ENCODE measurements around the gene PAQR8.

Gene PAQR8

DNA sequence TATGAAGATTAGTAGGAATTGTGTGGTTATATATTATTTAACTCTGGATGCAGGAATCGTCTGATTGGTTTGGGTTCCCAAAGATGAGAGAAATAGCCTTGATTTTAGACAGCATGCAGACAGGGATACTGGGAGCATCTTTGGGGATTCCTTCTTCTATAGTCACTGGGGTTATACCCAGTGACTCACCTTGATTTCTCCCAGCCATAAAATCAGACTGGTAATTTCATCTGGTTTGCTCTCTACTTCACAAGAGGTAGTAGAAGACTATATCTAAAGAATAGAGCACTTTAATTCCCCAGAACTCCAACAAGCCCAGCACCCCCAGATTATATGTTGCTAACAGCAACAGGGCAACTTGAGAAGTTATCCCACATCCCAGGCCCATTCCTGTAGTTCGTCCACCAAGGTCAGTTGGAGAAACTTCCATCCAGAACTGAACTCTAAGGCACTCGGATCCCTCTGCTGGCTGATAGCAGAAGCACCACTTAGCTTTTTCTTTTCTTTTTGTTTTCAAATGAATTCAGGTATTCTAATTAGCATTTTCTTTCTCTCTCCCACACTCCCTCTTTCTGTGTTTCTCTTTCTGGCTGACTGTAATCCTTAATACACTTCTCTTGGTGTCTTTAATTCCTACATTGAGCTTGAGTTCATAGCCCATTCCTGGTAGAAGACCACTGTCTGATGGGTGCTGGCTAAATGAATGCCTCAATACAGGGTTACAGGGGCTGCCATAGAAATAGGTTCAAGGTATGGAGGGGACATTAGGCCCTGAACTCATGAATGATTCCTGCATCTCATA lies 37.8 kb downstream of the PAQR8 start:
- Mint-ChIP-seq H3K9me3 (no peaks in the 10 kb centered on the region), H3K27ac (peak overlapping the region; percentile 75), H3K4me1 (peaks cover 31% of the 10 kb centered on the region), H3K4me3 (no peak overlapping the region), H3K27me3 (ENCODE audit: low read depth, poor library complexity) (no peaks in the 10 kb centered on the region), H3K36me3 (ENCODE audit: low read depth) (peaks cover 17% of the 10 kb centered on the region)
- peak; percentile 27 for DNase-seq
- TF ChIP-seq, protein P1, sequence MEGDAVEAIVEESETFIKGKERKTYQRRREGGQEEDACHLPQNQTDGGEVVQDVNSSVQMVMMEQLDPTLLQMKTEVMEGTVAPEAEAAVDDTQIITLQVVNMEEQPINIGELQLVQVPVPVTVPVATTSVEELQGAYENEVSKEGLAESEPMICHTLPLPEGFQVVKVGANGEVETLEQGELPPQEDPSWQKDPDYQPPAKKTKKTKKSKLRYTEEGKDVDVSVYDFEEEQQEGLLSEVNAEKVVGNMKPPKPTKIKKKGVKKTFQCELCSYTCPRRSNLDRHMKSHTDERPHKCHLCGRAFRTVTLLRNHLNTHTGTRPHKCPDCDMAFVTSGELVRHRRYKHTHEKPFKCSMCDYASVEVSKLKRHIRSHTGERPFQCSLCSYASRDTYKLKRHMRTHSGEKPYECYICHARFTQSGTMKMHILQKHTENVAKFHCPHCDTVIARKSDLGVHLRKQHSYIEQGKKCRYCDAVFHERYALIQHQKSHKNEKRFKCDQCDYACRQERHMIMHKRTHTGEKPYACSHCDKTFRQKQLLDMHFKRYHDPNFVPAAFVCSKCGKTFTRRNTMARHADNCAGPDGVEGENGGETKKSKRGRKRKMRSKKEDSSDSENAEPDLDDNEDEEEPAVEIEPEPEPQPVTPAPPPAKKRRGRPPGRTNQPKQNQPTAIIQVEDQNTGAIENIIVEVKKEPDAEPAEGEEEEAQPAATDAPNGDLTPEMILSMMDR (IDR thresholded peaks at IDR 0.05), result peak; percentile 88

DNA sequence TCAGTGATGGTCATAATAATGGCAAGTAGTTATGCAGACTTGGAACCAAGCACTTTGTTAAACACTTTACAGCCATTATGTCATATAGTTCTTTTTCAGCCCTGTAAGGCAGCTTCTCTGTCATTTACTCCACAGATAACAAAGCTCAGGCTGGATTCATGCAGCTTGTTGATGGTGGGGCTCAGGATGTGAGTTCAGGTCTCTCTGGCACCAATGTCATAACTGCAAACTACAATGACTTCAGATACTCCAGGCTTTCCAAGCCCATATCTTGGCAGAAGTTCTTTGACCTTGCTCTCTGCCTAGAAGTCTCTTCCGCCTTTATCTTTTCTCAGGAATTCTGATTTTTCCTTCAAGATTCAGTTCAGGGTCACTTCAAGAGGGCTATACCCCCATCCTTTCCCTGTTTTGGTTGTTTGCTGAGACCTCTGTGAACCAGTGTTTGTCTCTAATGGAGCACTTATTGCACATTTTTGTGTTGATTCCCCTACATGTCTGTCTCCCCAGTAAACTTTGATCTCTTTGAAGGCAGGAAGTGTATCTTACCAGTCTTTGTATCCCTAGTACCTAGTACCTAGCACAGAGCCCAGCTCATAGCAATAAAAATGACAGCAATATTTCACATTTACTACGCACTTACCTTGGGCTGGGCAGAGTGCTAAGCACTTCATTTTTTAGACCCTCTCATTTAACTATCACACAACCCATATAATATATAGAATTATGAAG lies 38.5 kb downstream of the PAQR8 start:
- no peak overlapping the region for H3K27ac Mint-ChIP-seq
- H3K9me3 Mint-ChIP-seq, result no peaks in the 10 kb centered on the region
- no peaks in the 10 kb centered on the region for H3K27me3 Mint-ChIP-seq (ENCODE audit: low read depth, poor library complexity)
- no peak overlapping the region for H3K4me3 Mint-ChIP-seq
- peaks cover 17% of the 10 kb centered on the region for H3K36me3 Mint-ChIP-seq (ENCODE audit: low read depth)
- TF ChIP-seq, protein P1 (IDR thresholded peaks at IDR 0.05), result no peak
- no peak for DNase-seq
- H3K4me1 Mint-ChIP-seq, result peaks cover 31% of the 10 kb centered on the region

DNA sequence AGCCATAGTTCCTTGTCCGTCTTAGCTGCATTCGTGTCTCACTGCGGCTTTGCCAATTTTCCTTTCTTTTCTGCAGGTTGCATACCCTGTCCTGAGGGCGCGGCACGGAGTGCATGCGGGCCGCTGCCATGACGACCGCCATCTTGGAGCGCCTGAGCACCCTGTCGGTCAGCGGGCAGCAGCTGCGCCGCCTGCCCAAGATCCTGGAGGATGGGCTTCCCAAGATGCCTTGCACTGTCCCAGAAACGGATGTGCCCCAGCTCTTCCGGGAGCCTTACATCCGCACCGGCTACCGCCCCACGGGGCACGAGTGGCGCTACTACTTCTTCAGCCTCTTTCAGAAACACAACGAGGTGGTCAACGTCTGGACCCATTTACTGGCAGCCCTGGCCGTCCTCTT lies 41.1 kb downstream of the PAQR8 start:
- TF ChIP-seq, protein P1 (IDR thresholded peaks at IDR 0.05), result no peak
- Mint-ChIP-seq H3K27me3 (ENCODE audit: low read depth, poor library complexity) (peaks cover 3% of the 10 kb centered on the region), H3K36me3 (ENCODE audit: low read depth) (peaks cover 17% of the 10 kb centered on the region), H3K27ac (no peak overlapping the region), H3K9me3 (no peaks in the 10 kb centered on the region), H3K4me3 (no peak overlapping the region), H3K4me1 (peaks cover 24% of the 10 kb centered on the region)
- no peak for DNase-seq

DNA sequence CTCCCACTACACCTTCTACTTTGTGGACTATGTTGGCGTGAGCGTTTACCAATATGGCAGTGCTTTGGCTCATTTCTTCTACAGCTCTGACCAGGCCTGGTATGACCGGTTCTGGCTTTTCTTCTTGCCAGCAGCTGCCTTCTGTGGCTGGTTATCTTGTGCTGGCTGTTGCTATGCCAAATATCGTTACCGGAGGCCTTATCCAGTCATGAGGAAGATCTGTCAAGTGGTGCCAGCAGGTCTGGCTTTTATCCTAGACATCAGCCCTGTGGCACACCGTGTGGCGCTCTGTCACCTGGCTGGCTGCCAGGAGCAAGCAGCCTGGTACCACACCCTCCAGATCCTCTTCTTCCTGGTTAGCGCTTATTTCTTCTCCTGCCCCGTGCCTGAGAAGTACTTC lies 41.7 kb downstream of the PAQR8 start:
- no peak overlapping the region for H3K27ac Mint-ChIP-seq
- H3K4me3 Mint-ChIP-seq, result no peak overlapping the region
- TF ChIP-seq, protein P1 (IDR thresholded peaks at IDR 0.05), result no peak
- H3K4me1 Mint-ChIP-seq, result peaks cover 22% of the 10 kb centered on the region
- H3K27me3 Mint-ChIP-seq (ENCODE audit: low read depth, poor library complexity), result peaks cover 3% of the 10 kb centered on the region
- peaks cover 17% of the 10 kb centered on the region for H3K36me3 Mint-ChIP-seq (ENCODE audit: low read depth)
- no peaks in the 10 kb centered on the region for H3K9me3 Mint-ChIP-seq
- DNase-seq, result no peak

DNA sequence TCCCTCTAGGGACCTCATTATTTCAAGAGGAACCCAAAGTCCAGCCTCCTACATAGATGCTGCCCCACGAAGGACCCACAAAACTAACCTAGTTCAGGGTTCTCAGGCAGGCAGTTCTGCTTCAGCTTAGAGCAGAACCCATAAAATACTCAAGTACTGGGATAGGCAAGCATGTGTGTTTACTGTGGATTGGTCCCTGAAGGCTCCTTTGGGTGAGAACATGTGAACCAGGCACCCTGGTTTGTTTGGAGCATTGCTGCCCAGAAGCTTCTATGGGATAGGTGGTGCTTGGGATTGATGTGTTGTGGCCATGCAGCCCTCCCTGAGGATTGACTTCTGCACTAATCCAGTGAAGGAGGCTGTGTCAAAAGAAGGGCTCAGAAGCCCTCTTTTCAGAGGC lies 43.3 kb downstream of the PAQR8 start:
- Mint-ChIP-seq H3K9me3 (no peaks in the 10 kb centered on the region), H3K27me3 (ENCODE audit: low read depth, poor library complexity) (peaks cover 3% of the 10 kb centered on the region), H3K4me3 (no peak overlapping the region), H3K27ac (no peak overlapping the region), H3K4me1 (peaks cover 7% of the 10 kb centered on the region), H3K36me3 (ENCODE audit: low read depth) (peaks cover 17% of the 10 kb centered on the region)
- TF ChIP-seq, protein P1 (IDR thresholded peaks at IDR 0.05), result no peak
- no peak for DNase-seq

Data from nephron progenitor cell (in vitro differentiated cells).